GM19468 (cell line): ENCODE measurements around the gene LINC00237.

Source experiments
- ATAC-seq: cut with Tn5 transposase; IDR thresholded peaks from one replicate; pipeline ENCODE4 v1.9.1; 2021; ENCODE audit warnings: mild to moderate bottlenecking, moderate library complexity, moderate number of reproducible peaks; ENCODE audit not compliant: unreplicated experiment; ENCODE audit errors: extremely low read depth

Gene LINC00237

DNA sequence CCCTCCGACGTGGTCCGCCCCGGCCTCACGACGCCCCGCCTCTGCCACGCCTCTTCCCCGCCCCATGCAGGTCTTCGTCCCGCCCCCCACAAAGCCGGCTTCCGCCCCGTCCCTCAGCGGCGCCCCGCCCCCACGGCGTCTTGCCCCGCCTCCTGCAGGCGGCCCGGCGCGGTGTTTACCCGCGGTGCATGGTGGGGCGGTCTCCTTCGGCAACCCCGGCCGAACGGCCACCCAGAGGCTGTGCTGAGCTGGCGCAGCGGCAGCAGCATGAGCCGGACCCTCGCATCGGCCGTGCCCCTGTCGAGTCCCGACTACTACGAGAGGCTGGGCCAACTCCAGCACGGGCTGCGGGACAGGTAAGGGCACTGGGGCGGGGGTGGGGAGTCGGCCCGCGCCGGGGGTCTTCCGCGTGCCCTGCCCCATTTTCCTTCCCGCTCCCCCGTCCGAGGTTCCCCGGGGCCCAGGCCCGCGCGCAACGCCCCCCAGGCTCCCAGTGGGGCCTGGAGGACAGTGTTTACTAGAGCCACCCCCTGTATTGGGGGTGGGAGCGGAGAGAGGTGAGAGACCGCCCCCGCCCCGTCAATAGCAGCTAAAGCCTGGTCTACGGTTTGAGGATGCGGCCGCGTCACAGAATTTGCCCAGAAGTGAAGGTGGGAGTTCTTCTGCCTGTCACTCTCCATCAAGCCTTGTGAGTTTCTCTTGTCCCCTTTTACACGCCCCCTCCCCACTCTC is 19.9 kb upstream of the LINC00237 start, which contains the start of gene KIZ:
KIZ (plus strand) TSS at position 234 of the 732 bp plus-strand sequence; CDS start at position 268, 34 bp downstream.
- ATAC-seq: peak; percentile 97

DNA sequence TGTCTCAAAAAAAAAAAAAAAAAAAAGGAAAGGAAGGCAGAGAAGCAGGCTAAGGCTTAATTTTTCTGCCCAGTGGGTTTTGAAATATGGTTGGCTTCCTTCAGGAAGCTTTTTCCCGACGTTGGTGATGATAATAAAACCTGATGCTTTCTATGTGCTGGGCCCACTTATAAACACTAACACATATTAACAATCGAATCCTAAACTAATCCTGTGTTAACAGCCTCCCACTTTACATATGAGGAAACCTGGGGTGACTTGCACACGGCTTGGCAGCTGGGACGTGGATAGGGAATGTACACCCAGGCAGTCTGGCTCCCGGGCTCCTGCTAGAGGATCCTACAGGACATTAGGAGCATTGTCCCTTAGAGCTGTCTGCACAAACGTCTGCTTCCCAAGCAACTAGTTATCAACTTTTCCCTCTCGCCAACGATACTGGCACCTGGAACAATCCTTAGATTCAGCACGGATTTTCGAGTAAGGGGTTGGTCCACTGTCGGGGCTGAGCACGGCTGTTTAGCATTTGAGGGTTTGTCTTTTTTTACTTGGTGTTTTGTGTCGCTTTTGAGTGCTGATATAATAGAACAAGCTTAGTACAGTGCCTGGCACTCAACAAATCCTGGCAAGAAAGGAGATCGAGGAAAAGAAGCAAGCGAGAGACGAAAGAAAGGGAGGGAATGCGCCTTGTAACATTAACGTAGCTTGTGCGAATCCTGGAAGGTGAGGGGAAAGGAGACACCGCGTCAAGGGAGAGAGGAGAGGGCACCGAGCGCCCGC is 19.1 kb upstream of the LINC00237 start:
- ATAC-seq: no peak

DNA sequence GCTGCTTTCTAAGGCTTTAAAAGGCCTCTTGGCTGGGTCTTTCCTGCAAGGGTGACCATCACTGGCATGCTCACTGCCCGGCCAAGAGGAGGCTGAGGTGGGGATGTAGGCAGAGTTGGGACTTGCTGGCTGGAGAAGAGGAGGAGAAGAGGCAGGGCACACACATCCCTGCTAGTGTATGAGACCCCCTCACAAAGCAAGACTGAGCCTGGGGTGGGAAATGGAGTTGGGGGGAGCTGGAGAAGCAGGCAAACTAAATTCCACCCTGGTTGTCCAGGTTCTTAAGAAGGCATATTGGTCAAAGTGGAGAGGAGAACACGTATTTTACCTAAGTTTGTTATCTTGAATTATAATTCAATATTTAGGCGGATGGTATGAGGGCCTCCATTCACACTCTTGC is 18.0 kb upstream of the LINC00237 start:
- no peak for ATAC-seq

DNA sequence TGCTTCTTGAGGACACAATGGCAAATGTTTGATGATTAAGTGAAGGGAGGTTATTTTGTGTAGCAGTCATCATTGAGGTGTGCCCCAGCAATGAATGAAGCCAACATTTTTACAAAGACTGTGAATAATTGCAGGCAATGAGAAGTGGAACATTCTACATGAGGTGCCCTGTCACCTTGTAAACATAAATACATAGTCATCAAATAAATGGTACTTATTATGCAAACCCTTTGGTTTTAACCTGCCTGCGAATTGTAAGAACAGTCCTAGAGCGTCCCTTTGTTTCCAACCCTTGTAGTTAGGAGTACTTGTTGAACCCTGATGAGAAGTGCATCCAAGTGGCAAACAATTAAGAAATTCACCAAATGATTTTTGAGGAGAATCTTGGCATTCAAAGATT is 12.6 kb upstream of the LINC00237 start:
- no peak for ATAC-seq

DNA sequence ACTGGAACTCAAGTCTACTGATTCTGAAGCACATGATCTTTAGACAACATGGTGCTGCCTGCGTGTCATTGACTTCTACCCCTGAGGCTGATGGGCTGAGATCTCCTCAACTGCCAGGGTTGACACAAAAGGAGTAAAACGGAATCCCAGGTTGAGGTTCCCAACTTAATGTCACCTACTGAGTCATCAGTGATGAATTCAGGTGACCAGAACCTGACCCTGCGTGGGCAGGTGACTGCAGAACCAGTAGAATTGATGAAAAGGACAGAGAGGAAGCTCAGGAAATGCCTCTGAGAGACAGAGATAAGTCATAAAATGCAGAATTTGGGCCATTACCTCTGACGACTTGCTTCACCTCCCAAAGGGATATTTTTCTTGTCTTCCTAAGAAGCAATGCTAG is 12.0 kb upstream of the LINC00237 start:
- ATAC-seq: no peak

DNA sequence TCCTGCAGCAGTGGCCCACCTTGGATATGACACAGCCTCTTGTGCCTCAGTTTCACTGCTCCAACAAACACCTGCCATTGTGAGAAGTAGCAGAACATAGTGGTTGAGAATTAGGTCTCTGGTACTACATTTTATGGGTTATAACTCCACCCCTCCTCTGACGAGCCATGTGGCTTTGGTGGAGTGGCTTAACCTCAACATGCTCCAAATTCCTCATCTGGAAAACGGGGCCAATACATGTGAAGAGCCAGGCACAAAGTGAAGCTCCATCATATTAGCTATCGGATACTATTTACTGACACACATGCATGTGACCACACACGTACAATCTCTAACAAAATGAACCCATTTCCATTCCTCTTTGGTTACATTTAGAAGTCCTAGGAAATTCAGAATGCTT is 11.4 kb upstream of the LINC00237 start:
- no peak for ATAC-seq

DNA sequence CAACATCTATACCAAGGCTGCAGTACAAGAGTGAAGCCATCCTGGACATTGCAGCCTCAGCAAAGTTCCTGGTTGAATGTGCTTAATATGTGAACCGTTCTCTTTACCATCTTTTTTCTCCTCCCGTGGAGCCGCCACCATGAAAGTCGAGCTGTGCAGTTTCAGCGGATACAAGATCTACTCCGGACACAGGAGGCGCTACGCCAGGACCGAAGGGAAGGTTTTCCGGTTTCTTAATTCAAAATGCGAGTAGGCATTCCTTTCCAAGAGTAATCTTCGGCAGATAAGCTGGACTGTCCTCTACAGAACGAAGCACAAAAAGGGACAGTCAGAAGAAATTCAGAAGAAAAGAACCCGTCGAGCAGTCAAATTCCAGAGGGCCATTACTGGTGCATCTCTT is 8.4 kb upstream of the LINC00237 start:
- ATAC-seq: no peak

DNA sequence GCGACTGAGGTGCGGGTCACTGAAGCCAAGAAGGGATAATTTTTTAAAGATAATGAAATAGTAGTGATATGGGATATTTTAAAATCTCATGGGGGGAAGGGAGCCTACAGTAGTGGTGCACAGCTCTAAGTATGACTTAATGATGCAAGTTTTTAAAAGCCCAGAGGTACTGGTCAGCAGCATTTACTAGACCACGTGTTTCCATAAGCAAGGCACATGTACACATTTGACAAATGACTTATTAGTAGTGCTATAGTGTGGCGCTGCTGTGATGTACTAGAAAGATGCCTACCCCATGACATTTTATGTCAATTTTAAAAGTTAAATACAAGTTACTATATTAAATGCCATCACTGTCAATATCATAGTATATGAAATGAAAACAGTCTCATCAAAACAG is 7.5 kb upstream of the LINC00237 start:
- no peak for ATAC-seq

DNA sequence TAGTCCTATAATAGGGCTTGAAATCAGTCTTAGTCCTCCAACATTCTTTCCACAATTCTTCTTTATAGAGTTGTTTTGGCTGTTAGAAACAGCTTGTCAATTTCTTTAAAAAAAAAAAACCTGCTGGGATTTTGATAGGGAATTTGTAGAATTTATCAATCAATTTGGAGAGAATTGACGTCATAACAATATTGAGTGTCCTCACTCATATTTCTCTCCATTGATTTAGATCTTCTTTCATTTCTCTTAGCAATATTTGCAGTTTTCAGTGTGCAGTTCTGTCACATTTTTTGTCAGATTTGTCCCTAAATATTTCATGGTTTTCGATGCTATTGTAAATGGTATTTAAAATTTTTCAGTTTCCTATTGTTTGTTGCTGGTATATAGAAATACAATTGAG is 5.3 kb upstream of the LINC00237 start:
- no peak for ATAC-seq

DNA sequence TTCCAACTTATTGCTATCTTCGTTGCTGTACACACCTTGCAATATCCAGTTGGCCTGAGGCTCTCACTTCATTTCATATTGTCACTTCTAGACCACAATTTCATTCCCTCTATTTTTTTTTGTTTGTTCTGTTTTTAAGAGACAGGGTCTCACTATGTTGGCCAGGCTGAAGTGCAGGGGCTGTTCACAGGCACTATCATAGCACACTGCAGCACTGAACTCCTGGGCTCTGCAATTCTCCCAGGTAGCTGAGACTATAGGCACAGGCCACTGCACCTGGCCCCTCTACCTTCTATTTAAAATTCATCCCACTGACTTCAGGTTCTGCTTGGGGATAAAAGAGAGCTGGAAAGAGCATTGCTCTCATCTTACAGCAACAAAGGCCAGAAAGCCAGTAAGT is 4.7 kb upstream of the LINC00237 start:
- ATAC-seq: no peak

DNA sequence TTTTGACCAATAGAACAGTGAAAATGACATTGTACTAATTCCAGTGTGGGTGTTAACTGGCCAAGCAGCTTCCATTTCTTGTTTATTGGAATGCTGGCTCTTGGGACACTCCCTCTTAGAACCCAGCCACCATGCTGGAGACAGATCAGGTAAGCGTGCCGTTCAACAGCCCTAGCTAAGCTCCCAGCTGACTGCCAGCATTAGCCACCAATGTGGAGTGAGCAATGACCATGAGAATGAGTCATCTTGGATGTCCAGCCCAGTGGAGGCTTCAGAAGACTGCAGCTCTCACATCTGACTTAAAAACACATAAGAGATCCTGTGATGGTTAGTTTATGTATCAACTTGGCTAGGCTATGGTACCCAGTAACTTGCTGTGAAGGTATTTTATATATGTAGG is 3.0 kb upstream of the LINC00237 start:
- no peak for ATAC-seq

DNA sequence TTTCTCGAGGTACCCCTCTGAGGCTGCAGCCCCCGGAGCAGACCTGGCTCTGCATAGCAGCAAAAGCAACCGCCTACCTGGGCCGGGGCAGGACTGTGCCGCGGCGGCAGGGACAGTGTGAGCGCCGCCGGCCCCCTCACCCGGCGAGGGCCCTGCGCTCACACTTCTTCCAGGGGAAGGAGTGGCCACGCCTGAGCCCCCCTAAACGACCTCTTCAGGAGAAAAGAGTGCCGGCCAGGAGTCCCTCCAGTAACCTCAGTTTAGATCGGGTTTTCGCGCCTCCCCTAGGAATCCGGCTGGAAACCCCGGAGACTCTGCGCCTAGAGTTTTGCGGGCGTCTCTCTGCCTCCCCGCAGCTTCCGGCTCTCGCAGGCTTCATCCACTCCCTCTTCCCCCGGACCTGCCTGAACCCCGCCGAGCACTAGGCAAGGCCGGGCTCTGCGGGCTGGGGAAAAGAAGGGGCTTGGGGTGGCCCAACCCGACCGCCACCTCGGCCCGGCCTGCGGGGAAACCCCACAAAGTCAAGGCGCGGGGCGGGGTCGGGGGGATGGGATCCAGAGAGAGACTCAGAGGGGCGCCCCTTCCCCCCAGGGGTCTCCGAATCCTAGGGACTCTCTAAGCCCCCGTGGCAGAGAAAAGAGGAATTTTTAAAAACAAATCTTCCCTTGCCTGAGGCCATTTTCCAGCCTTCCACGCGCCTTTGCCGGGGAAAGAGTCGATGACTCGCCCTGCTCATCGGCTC is 558 bp downstream of the LINC00237 start:
- no peak for ATAC-seq

DNA sequence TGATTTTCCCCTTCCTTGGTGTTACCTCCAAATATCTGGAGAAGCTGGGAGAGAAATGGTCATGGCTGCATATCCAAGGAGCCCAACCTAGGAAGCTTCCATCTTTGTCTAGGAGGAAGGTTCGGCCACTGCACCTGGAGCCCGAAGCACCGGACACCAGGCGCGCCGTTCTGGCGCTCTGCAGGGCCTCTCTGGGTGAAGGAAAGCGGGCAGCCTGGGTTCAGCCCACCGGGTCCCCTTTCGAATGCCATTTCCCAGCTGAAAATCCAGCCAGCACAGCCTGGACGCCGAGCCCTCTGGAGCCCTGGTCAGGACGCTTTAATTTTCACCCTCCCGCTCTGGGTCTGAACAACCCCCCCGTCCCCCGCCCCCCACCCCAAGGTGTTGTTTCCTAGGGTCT is 1.2 kb downstream of the LINC00237 start:
- no peak for ATAC-seq

DNA sequence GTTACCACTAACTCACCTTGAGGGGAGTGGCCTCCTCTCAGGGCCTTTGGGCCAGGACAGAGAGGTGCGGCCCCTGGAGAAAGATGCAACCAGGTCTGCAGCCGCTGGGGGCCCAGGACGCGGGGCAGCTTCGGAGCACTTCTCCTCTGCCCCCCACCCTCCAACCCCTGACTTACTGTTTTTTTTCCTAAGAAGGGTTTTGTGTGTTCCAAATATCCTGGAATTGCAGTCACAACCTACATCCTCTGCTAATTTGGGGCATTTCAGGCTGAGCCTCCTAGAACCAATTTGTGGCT is 1.7 kb downstream of the LINC00237 start:
- ATAC-seq: no peak

DNA sequence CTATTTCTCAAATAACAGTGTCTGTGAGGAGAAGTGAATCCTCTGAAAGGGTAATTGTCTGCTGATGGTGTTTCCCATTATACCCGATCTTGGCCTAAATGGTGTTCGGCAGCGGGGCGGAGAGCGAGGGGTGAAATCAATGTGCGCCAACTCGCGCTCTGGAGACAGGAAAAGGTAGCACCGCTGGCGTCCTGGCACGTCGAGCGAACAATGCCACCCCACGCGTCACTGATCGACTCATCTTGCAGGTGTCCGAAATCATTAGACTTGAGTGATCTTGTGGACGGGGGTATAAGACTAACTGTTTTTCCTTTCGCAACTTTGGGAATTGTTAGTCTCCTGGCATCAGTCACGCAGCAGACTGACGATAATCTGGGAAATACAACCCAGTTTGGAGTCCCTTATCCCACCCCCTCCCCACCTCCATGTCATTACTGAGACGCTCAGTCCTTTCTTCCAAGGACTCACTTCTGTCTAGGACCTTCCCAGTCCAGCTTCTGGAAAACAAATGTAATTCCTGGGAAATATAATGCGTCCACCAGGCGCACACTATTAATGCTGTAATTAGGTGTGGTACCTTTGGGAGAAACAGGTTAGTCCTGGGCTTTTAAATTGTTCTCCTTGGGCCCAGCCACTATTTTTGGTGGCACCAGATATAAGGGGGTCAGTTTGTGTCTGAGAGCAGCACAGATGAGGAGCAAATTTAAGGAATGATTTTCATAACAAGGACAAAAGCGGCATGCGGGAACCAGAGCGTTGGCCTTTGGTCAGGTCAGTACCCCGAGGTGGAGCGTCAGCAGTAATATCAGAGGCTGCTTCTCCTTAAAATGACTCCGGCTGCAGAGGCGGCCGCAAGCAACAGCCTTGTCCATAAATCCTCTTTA is 2.3 kb downstream of the LINC00237 start:
- ATAC-seq: no peak

DNA sequence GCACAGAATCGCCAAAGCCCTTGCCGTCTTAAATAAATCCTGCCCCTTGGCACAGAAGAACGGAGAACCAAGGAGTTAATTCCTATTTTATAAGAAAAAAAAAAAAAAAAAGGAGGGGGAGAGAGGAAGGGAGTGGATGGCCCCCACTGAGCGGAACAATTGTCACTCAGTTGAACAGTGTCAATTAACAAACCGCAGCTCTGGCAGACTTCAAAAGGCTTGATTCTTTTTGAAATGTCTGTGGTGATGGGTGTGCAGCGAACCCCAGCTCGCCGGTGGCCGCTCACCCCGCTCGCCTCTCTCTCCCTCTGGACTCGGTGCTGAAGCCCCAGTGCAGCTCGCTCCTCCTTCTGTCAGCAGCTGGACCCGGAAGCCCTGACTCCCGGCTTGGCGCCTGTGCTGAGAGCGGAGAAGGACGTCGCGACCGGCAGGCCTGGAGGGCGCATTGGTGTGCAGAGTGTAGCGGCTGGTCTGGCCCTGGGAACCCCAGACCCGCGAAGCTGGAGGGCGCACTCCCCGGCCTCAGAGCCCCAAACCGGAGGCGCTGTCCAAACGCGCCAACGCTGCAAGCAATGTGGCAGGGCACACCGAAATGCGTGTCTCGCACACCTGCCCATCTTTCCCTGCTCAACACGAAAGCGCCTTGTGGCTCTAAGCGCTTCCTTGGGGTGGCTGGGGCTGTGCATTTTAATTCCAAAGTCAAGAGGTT is 3.4 kb downstream of the LINC00237 start:
- peak; percentile 22 for ATAC-seq

DNA sequence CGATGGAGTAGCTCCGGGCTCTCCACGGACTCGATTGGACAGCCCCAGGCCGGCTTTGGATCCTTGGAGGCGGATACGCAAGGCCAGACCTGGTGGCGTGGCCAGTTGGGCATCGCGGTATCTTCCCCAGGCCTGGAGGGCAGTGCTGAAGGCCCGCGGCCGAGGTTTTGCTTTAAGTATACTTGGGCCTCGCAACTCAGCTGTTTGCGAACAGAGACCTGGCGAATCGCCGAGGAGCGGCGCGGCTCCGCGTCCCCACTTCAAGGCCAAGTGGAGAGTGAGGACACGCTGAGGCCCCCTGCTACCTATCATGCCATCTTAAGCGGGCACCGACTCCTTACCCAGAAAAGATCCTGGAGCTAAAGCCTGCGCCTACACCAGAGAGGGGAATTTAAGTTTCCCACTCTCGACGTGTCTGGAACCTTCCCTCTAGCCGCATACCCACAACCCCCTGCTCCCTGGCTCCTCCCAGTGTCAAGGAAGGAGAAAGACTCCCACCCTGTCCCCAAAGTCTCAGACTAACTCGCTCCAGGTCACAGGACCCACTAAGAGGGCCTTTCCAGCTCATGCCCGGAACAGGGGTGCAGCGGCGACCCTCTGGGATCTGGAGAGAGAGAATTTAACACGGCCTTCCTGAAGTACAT is 4.1 kb downstream of the LINC00237 start:
- ATAC-seq: no peak

DNA sequence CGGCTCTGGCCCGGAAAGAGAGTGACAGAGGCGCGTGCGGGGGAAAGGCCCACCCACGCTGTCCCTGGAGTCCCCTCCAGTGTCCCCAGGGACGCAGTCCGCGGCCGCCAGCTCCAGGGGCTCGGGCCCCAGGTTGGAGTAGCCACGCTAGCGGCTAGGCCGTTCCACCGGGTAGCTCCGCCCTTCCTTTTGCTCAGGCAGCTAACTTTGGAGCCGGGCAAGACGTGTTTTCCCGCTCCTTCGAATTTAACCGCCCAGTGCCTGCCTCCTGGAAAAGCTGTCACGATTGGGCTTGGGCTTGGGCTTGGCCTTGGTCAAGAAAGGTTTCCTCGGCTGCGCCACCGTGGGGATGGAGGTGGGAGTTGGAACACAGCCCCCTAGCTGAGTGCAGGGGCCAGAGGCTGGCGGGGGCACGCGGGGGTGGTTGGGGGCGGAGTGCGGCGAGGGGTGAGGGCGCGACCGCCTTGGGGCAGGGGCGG is 4.7 kb downstream of the LINC00237 start:
- no peak for ATAC-seq
